ENCODE measurements around the gene FNDC11.
"Not testable (repeated sequence)": the region's sequence is repeated elsewhere in the genome, so short reads cannot be mapped to it uniquely, and the experiment has no call there.

FNDC11 gene

GRCh38 chr20:63567386-63568169, 13.6 kb downstream of the FNDC11 start:
- no peak for DNase-seq

- no peak for DNase-seq
Measured at GRCh38 chr20:63568170-63568981, 14.4 kb downstream of the FNDC11 start.

GRCh38 chr20:63568986-63569949, 15.3 kb downstream of the FNDC11 start:
- no peak for DNase-seq

GRCh38 chr20:63570281-63571086, 16.5 kb downstream of the FNDC11 start:
- DNase-seq = no peak

- DNase-seq = not testable (repeated sequence)
Measured at GRCh38 chr20:63571087-63571478, 17.1 kb downstream of the FNDC11 start.

GRCh38 chr20:63572071-63572787, 18.3 kb downstream of the FNDC11 start:
- DNase-seq = no peak

- no peak for DNase-seq
Measured at GRCh38 chr20:63572788-63573646, 19.1 kb downstream of the FNDC11 start.

GRCh38 chr20:63573647-63574131, 19.7 kb downstream of the FNDC11 start:
- DNase-seq = peak in 1 of 3 experiments; percentile 40

- peak; percentile 55 to 70 (median 68) for DNase-seq
Measured at GRCh38 chr20:63574156-63574828, 20.3 kb downstream of the FNDC11 start, which contains the start of gene HELZ2. Gene HELZ2, minus strand, starts transcription at chr20:63574239. Its CDS starts 1,854 bp downstream, at chr20:63572385.

GRCh38 chr20:63574829-63575743, 21.1 kb downstream of the FNDC11 start:
- no peak for DNase-seq

GRCh38 chr20:63576311-63576710, 22.4 kb downstream of the FNDC11 start:
- no peak for DNase-seq

- DNase-seq = no peak
Measured at GRCh38 chr20:63577317-63577894, 23.4 kb downstream of the FNDC11 start.

GRCh38 chr20:63578224-63579016, 24.5 kb downstream of the FNDC11 start:
- no peak for DNase-seq

GRCh38 chr20:63579017-63579694, 25.2 kb downstream of the FNDC11 start:
- no peak for DNase-seq

GRCh38 chr20:63580796-63581461, 27.0 kb downstream of the FNDC11 start:
- peak in 2 of 3 experiments; percentile 16 to 28 for DNase-seq

Data from NCI-H1417 (cell line).